Cardiac muscle cell (in vitro differentiated cells and primary cell): ENCODE data around the gene NPPA. TPM values are rescaled to one million over a fixed set of nuclear protein-coding genes. Genes with fewer than 3 reads are reported as not detected.

Source experiments
- DNase-seq, 2 donors: peaks; one replicate each; pipeline versions ENCODE4 v3.0.0 to v3.0.0-alpha.2; 2010 to 2017; ENCODE audit warnings: low read depth in 1 of 2, low spot score in 1 of 2
- H3K27ac ChIP-seq: fragments of 200-600 bp; sonication (generic); 2 replicates; pipeline ENCODE4 v1.5.1; 2016
- H3K27me3 ChIP-seq: fragments of 200-600 bp; sonication (generic); 2 replicates; pipeline ENCODE4 v1.6.0; 2016; ENCODE audit warnings: control low read depth
- H3K36me3 ChIP-seq: fragments of 200-600 bp; sonication (generic); 2 replicates; pipeline ENCODE4 v1.5.1; 2016; ENCODE audit warnings: control low read depth
- H3K4me1 ChIP-seq: fragments of 200-600 bp; sonication (generic); 2 replicates; pipeline ENCODE4 v1.8.1; 2017; ENCODE audit warnings: low read depth, mild to moderate bottlenecking, mixed run types
- H3K4me3 ChIP-seq: fragments of 200-600 bp; sonication (generic); 2 replicates; pipeline ENCODE4 v1.5.1; 2016; ENCODE audit warnings: mild to moderate bottlenecking
- H3K9me3 ChIP-seq: fragments of 200-600 bp; sonication (generic); 2 replicates; pipeline ENCODE4 v1.5.1; 2017; ENCODE audit warnings: low read depth, mild to moderate bottlenecking, control low read depth
- polyA plus RNA-seq: library from polyadenylated mRNA; unstranded; fragments of >200 nt; fragmentation: Nextera tagmentation; extraction: Ambion mirVana; gene quantifications from 2 replicates; pipeline ENCODE4 v1.2.1, GENCODE V29; 2016
- total RNA-seq: library from RNA; depleted of rRNA; stranded (reverse); fragments of >200 nt; gene quantifications from 2 replicates; pipeline ENCODE4 v1.2.3, GENCODE V29; 2016
- TF ChIP-seq, protein P1 (sequence below): IDR thresholded peaks from 2 replicates; pipeline ENCODE4 v1.5.1; 2012; ENCODE audit warnings: low read depth, mild to moderate bottlenecking, low read length

NPPA gene
- total and polyA plus RNA-seq, 2 experiments from 2014 or later = 57.5 to 601 TPM

DNA sequence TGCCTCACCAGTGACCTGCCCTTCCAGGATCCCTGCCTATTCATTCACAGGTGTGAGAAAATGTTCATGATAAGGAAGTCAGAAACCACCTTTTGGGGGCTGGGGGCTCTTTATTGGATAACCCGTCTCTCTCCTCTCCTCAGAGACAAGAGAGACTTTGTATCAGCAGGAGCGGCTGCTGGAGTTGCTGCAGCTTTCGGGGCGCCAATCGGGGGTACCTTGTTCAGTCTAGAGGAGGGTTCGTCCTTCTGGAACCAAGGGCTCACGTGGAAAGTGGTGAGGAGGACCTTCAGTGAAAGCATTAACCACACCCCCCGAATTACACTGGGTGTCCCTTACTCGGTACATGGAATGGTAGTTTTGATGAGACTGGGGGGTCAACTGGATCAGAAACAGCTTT is 20.6 kb downstream of the NPPA start:
- no peak overlapping the region for H3K27ac ChIP-seq
- H3K4me3 ChIP-seq = no peak overlapping the region
- no peaks in the 10 kb centered on the region for H3K9me3 ChIP-seq
- no peaks in the 10 kb centered on the region for H3K4me1 ChIP-seq
- H3K27me3 ChIP-seq = no peaks in the 10 kb centered on the region
- TF ChIP-seq, protein P1, sequence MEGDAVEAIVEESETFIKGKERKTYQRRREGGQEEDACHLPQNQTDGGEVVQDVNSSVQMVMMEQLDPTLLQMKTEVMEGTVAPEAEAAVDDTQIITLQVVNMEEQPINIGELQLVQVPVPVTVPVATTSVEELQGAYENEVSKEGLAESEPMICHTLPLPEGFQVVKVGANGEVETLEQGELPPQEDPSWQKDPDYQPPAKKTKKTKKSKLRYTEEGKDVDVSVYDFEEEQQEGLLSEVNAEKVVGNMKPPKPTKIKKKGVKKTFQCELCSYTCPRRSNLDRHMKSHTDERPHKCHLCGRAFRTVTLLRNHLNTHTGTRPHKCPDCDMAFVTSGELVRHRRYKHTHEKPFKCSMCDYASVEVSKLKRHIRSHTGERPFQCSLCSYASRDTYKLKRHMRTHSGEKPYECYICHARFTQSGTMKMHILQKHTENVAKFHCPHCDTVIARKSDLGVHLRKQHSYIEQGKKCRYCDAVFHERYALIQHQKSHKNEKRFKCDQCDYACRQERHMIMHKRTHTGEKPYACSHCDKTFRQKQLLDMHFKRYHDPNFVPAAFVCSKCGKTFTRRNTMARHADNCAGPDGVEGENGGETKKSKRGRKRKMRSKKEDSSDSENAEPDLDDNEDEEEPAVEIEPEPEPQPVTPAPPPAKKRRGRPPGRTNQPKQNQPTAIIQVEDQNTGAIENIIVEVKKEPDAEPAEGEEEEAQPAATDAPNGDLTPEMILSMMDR = no peak
- H3K36me3 ChIP-seq = peaks cover 46% of the 10 kb centered on the region
- DNase-seq = no peak

DNA sequence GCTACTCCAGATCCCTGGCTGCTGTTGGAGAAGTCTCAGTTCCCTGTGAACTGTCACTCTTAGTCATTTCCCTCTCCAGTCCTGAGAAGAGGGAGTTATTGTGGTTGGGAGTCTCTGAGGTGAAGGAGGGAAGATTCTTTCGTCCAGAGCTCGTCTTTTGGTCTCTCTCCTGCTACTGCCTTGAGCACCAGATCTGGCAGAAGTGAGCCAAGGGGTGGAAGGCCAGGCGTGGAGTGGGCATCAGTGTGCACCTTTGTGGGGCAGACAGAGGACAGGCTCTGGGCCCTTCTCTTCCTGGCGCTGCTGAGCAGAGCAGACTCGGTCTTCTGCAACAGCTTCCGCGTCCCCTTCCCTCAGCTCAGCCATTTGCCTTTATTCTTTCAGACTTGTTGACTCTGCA is 22.5 kb downstream of the NPPA start:
- peaks cover 39% of the 10 kb centered on the region for H3K36me3 ChIP-seq

GRCh38 chr1:11823366-11824137 is 24.0 kb downstream of the NPPA start:
- H3K27ac ChIP-seq = no peak overlapping the region
- TF ChIP-seq, protein P1 = no peak
- no peaks in the 10 kb centered on the region for H3K27me3 ChIP-seq
- H3K4me3 ChIP-seq = no peak overlapping the region
- no peaks in the 10 kb centered on the region for H3K4me1 ChIP-seq
- H3K36me3 ChIP-seq = peaks cover 45% of the 10 kb centered on the region
- no peak for DNase-seq
- H3K9me3 ChIP-seq = no peaks in the 10 kb centered on the region

More for the DNA sequence above, 22.5 kb downstream of the NPPA start:
- H3K4me1 ChIP-seq = no peaks in the 10 kb centered on the region
- TF ChIP-seq, protein P1 = no peak
- no peak overlapping the region for H3K4me3 ChIP-seq
- H3K27ac ChIP-seq = no peak overlapping the region
- DNase-seq = no peak
- H3K9me3 ChIP-seq = no peaks in the 10 kb centered on the region
- no peaks in the 10 kb centered on the region for H3K27me3 ChIP-seq

- no peak overlapping the region for H3K4me3 ChIP-seq
- H3K4me1 ChIP-seq = no peaks in the 10 kb centered on the region
- TF ChIP-seq, protein P1 = no peak
- H3K9me3 ChIP-seq = no peaks in the 10 kb centered on the region
- H3K27ac ChIP-seq = no peak overlapping the region
- peak in 1 of 2 donors; percentile 41 for DNase-seq
- H3K36me3 ChIP-seq = peaks cover 45% of the 10 kb centered on the region
- H3K27me3 ChIP-seq = no peaks in the 10 kb centered on the region
These were observed 25.5 kb downstream of the NPPA start for GRCh38 chr1:11822091-11822490.

GRCh38 chr1:11817192-11817591 is 30.4 kb downstream of the NPPA start:
- Histone ChIP-seq H3K4me3 (no peak overlapping the region), H3K4me1 (no peaks in the 10 kb centered on the region), H3K36me3 (peaks cover 52% of the 10 kb centered on the region), H3K9me3 (no peaks in the 10 kb centered on the region), H3K27me3 (no peaks in the 10 kb centered on the region), H3K27ac (no peak overlapping the region)
- DNase-seq = no peak
- TF ChIP-seq, protein P1 = no peak
